Raji (cell line): ENCODE results near the gene ATP2C2.

Source experiments
- POLR2A ChIP-seq: IDR thresholded peaks from 2 replicates; pipeline ENCODE4 v1.6.1; 2011; ENCODE audit warnings: low read depth, low read length, control low read depth; ENCODE audit not compliant: insufficient read depth

The ATP2C2 gene

GRCh38 chr16:84391151-84392030 lies 23.1 kb downstream of the ATP2C2 start:
- no peak for TF ChIP-seq POLR2A

GRCh38 chr16:84392031-84392360 lies 23.7 kb downstream of the ATP2C2 start:
- no peak for TF ChIP-seq POLR2A

GRCh38 chr16:84396537-84397008 lies 28.2 kb downstream of the ATP2C2 start:
- TF ChIP-seq POLR2A: no peak

- no peak for TF ChIP-seq POLR2A
Measured at GRCh38 chr16:84397090-84397489, 28.8 kb downstream of the ATP2C2 start.

GRCh38 chr16:84398701-84399100 lies 30.4 kb downstream of the ATP2C2 start:
- TF ChIP-seq POLR2A: no peak

- TF ChIP-seq POLR2A: no peak
Measured at GRCh38 chr16:84404324-84404723, 36.0 kb downstream of the ATP2C2 start.

GRCh38 chr16:84404936-84405639 lies 36.8 kb downstream of the ATP2C2 start:
- no peak for TF ChIP-seq POLR2A

- TF ChIP-seq POLR2A: no peak
Measured at GRCh38 chr16:84406006-84406963, 37.9 kb downstream of the ATP2C2 start.

GRCh38 chr16:84407588-84408313 lies 39.4 kb downstream of the ATP2C2 start:
- no peak for TF ChIP-seq POLR2A

- TF ChIP-seq POLR2A: no peak
Measured at GRCh38 chr16:84408314-84408690, 40.0 kb downstream of the ATP2C2 start.

- no peak for TF ChIP-seq POLR2A
Measured at GRCh38 chr16:84408856-84409255, 40.5 kb downstream of the ATP2C2 start.

- TF ChIP-seq POLR2A: no peak
Measured at GRCh38 chr16:84410361-84411138, 42.2 kb downstream of the ATP2C2 start.

GRCh38 chr16:84411768-84412167 lies 43.4 kb downstream of the ATP2C2 start:
- no peak for TF ChIP-seq POLR2A

- no peak for TF ChIP-seq POLR2A
Measured at GRCh38 chr16:84412262-84412661, 43.9 kb downstream of the ATP2C2 start.
